ENCODE data around the gene GEMIN5.

DNA sequence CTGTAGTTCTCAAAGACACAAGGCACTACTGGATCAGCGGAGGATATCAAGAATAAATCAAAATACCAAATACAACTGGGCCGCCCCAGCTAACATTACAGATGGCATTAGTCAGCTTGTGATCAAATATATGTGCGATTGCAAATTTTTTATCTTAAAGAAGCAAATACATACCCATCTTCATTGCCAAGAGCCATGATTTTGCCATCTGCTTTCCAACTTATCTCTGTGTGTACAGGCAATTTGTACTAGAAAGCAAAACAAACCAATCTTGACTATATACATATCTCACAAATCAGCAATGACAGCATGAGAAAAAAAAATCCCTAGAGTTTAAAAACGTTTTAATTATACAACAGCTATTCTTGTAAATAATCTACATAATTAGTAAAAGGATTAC, 20.3 kb downstream of the GEMIN5 start:
- TF ChIP-seq, protein P1, sequence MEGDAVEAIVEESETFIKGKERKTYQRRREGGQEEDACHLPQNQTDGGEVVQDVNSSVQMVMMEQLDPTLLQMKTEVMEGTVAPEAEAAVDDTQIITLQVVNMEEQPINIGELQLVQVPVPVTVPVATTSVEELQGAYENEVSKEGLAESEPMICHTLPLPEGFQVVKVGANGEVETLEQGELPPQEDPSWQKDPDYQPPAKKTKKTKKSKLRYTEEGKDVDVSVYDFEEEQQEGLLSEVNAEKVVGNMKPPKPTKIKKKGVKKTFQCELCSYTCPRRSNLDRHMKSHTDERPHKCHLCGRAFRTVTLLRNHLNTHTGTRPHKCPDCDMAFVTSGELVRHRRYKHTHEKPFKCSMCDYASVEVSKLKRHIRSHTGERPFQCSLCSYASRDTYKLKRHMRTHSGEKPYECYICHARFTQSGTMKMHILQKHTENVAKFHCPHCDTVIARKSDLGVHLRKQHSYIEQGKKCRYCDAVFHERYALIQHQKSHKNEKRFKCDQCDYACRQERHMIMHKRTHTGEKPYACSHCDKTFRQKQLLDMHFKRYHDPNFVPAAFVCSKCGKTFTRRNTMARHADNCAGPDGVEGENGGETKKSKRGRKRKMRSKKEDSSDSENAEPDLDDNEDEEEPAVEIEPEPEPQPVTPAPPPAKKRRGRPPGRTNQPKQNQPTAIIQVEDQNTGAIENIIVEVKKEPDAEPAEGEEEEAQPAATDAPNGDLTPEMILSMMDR (IDR thresholded peaks at IDR 0.05), result no peak
- no peak for TF ChIP-seq POLR2A (IDR thresholded peaks at IDR 0.05)
